MM.1S (cell line): Measurements from ENCODE around the gene DNAJC15.
A peak's percentile ranks its signal among the peaks of the same experiment; 100 is the strongest.

Experiments
- DNase-seq: peaks from one replicate; pipeline ENCODE4 v3.0.0-alpha.2; 2015
- H2AFZ ChIP-seq: fragments of 300-600 bp; sonication (generic); 2 replicates; pipeline ENCODE4 v1.6.0; 2016; ENCODE audit warnings: antibody characterized with exemption, low read length
- H3F3A ChIP-seq: fragments of 300-600 bp; sonication (generic); 2 replicates; pipeline ENCODE4 v1.6.1; 2016; ENCODE audit warnings: mild to moderate bottlenecking, antibody characterized with exemption, low read length, moderate library complexity, mixed read lengths; ENCODE audit not compliant: insufficient read depth
- H3K27ac ChIP-seq: fragments of 300-600 bp; sonication (generic); 2 replicates; pipeline ENCODE4 v1.5.1; 2016; ENCODE audit warnings: mild to moderate bottlenecking, low read length
- H3K27me3 ChIP-seq: fragments of 300-600 bp; sonication (generic); replicated peaks from 2 replicates; pipeline ENCODE4 v1.6.0; 2016; ENCODE audit warnings: low read length; ENCODE audit not compliant: insufficient read depth
- H3K36me3 ChIP-seq: fragments of 300-600 bp; sonication (generic); replicated peaks from 2 replicates; pipeline ENCODE4 v1.6.1; 2016; ENCODE audit warnings: mild to moderate bottlenecking, low read length, mixed read lengths; ENCODE audit not compliant: insufficient read depth
- H3K4me1 ChIP-seq: fragments of 300-600 bp; sonication (generic); 2 replicates; pipeline ENCODE4 v1.6.1; 2016; ENCODE audit warnings: low read length, mixed read lengths
- H3K4me2 ChIP-seq: fragments of 300-600 bp; sonication (generic); 2 replicates; pipeline ENCODE4 v1.6.0; 2016; ENCODE audit warnings: low read depth, low read length
- H3K4me3 ChIP-seq: fragments of 300-600 bp; sonication (generic); 2 replicates; pipeline ENCODE4 v1.5.1; 2016; ENCODE audit warnings: low read length, mixed read lengths
- H3K79me2 ChIP-seq: fragments of 300-600 bp; sonication (generic); 2 replicates; pipeline ENCODE4 v1.6.1; 2016; ENCODE audit warnings: mixed run types, low read length, mixed read lengths
- H3K9ac ChIP-seq: fragments of 300-600 bp; sonication (generic); 2 replicates; pipeline ENCODE4 v1.6.1; 2016; ENCODE audit warnings: low read length, mixed read lengths
- H3K9me2 ChIP-seq: fragments of 300-600 bp; sonication (generic); replicated peaks from 2 replicates; pipeline ENCODE4 v1.6.1; 2016; ENCODE audit warnings: mild to moderate bottlenecking, low read length, mixed read lengths; ENCODE audit not compliant: insufficient read depth
- H3K9me3 ChIP-seq: fragments of 300-600 bp; sonication (generic); replicated peaks from 2 replicates; pipeline ENCODE4 v1.6.1; 2016; ENCODE audit warnings: mild to moderate bottlenecking, low read length, mixed read lengths; ENCODE audit not compliant: insufficient read depth
- H4K20me1 ChIP-seq: fragments of 300-600 bp; sonication (generic); 2 replicates; pipeline ENCODE4 v1.6.1; 2016; ENCODE audit warnings: mild to moderate bottlenecking, low read length, moderate library complexity, mixed read lengths; ENCODE audit not compliant: insufficient read depth
- CTCF ChIP-seq: fragments of 300-600 bp; sonication (generic); IDR thresholded peaks from 2 replicates; pipeline ENCODE4 v1.5.1; 2016; ENCODE audit warnings: antibody characterized with exemption, low read length, mixed read lengths
- EZH2 ChIP-seq: fragments of 300-600 bp; sonication (generic); optimal IDR thresholded peaks from 2 replicates; pipeline ENCODE3; 2017; ENCODE audit warnings: low read depth, mild to moderate bottlenecking, antibody characterized with exemption, low read length, mixed read lengths
- EZH2phosphoT487 ChIP-seq: fragments of 300-600 bp; sonication (generic); IDR thresholded peaks from 2 replicates; pipeline ENCODE4 v1.6.1; 2018; ENCODE audit warnings: antibody characterized with exemption, low read length

The DNAJC15 gene

GRCh38 chr13:43095771-43096719 lies 72.7 kb downstream of the DNAJC15 start:
- H2AFZ ChIP-seq = no peak overlapping the region
- H3F3A ChIP-seq = no peaks in the 10 kb centered on the region; the same call in 1 of the 2 replicates
- DNase-seq = no peak
- no peak overlapping the region for H3K4me2 ChIP-seq
- H3K9me2 ChIP-seq = no peaks in the 10 kb centered on the region
- no peak overlapping the region for H3K4me3 ChIP-seq
- H3K36me3 ChIP-seq = no peaks in the 10 kb centered on the region
- no peaks in the 10 kb centered on the region for H3K27me3 ChIP-seq
- no peaks in the 10 kb centered on the region for H3K9me3 ChIP-seq
- H3K9ac ChIP-seq = no peak overlapping the region
- no peaks in the 10 kb centered on the region for H4K20me1 ChIP-seq
- 0 out of 2 replicates have a peak, but pooled peaks cover under 1% of the 10 kb centered on the region for H3K79me2 ChIP-seq
- TF ChIP-seq EZH2phosphoT487 (no peak), CTCF (no peak), EZH2 (no peak)
- H3K27ac ChIP-seq = no peak overlapping the region
- 0 out of 2 replicates have a peak, but pooled peaks cover 10% of the 10 kb centered on the region for H3K4me1 ChIP-seq

- peak; percentile 10 for DNase-seq
- no peaks in the 10 kb centered on the region for H3K9me2 ChIP-seq
- H3F3A ChIP-seq = no peaks in the 10 kb centered on the region; the same call in 1 of the 2 replicates
- H3K9me3 ChIP-seq = no peaks in the 10 kb centered on the region
- no peaks in the 10 kb centered on the region for H4K20me1 ChIP-seq
- no peaks in the 10 kb centered on the region for H3K27me3 ChIP-seq
- H3K79me2 ChIP-seq = peaks cover 7% of the 10 kb centered on the region; the same call in 1 of the 2 replicates
- H3K9ac ChIP-seq = no peak overlapping the region
- 0 out of 2 replicates have a peak, but pooled peaks cover 3% of the 10 kb centered on the region for H3K4me1 ChIP-seq
- TF ChIP-seq CTCF = no peak
- no peak for TF ChIP-seq EZH2
- TF ChIP-seq EZH2phosphoT487 = no peak
- no peaks in the 10 kb centered on the region for H3K36me3 ChIP-seq
- no peak overlapping the region for H2AFZ ChIP-seq
- no peak overlapping the region for H3K4me3 ChIP-seq
- H3K4me2 ChIP-seq = no peak overlapping the region
- no peak overlapping the region for H3K27ac ChIP-seq
These were observed 77.3 kb downstream of the DNAJC15 start for GRCh38 chr13:43100667-43101066.

GRCh38 chr13:43102304-43102703 lies 78.9 kb downstream of the DNAJC15 start:
- Histone ChIP-seq H3K27me3 (no peaks in the 10 kb centered on the region), H3K4me3 (no peak overlapping the region), H3K79me2 (peaks cover 7% of the 10 kb centered on the region; the same call in 1 of the 2 replicates), H3K36me3 (no peaks in the 10 kb centered on the region), H3K27ac (no peak overlapping the region), H3K9me3 (no peaks in the 10 kb centered on the region), H3K4me1 (0 out of 2 replicates have a peak, but pooled peaks cover 3% of the 10 kb centered on the region), H3K9ac (no peak overlapping the region), H3K9me2 (no peaks in the 10 kb centered on the region), H2AFZ (no peak overlapping the region), H3K4me2 (no peak overlapping the region), H4K20me1 (no peaks in the 10 kb centered on the region), H3F3A (no peaks in the 10 kb centered on the region; the same call in 1 of the 2 replicates)
- TF ChIP-seq EZH2 (no peak), CTCF (no peak), EZH2phosphoT487 (no peak)
- DNase-seq = no peak
